Bronchial epithelial cell (primary cell): Measurements from ENCODE around the gene SPPL3. TPM values are rescaled to one million over a fixed set of nuclear protein-coding genes. Genes with fewer than 3 reads are reported as not detected.

Experiments
- DNase-seq: peaks from one replicate; pipeline ENCODE4 v3.0.0-alpha.2; 2010; ENCODE audit warnings: low read depth
- FAIRE-seq: peaks from 2 replicates; lab custom pipeline; 2011; peaks lifted over from hg19 to GRCh38; lab: Jason Lieb, UNC
- H3K27me3 ChIP-seq: 2 replicates; pipeline ENCODE4 v1.5.1; 2011; ENCODE audit warnings: low read length; ENCODE audit not compliant: control insufficient read depth, insufficient read depth
- H3K36me3 ChIP-seq: 2 replicates; pipeline ENCODE4 v1.5.1; 2011; ENCODE audit warnings: low read length; ENCODE audit not compliant: control insufficient read depth, insufficient read depth
- H3K4me3 ChIP-seq: 2 replicates; pipeline ENCODE4 v1.5.1; 2011; ENCODE audit warnings: mild to moderate bottlenecking, low read depth, low read length, control low read depth
- total RNA-seq: library from RNA; depleted of rRNA; stranded (reverse); fragments of >200 nt; gene quantifications from 2 replicates; pipeline ENCODE4 v1.2.1, GENCODE V29; 2014
- TF ChIP-seq, protein P1 (sequence below): IDR thresholded peaks from 2 replicates; pipeline ENCODE4 v1.5.1; 2011; ENCODE audit warnings: mild to moderate bottlenecking, moderate library complexity, low read length, control low read depth, inconsistent platforms; ENCODE audit not compliant: insufficient read depth, severe bottlenecking

Gene SPPL3
- total RNA-seq, 1 donor from 2014 or later = 4.2 TPM

DNA sequence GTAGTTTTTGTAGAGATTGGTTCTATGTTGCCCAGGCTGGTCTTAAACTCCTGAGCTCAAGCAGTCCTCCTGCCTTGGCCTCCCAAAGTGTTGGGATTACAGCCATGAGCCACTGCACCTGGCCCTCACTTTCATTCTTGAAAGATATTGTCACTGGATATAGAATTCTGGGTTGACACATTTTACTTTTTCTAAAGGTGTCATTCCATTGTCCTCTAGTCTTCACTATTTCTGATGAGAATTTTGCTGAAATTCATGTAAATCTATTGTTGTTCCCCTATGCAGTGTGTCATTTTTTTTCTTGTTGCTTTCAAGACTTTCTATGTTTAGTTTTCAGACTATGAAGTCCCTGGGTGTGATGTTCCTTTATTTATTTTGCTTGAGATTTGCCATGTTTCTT is 149.4 kb downstream of the SPPL3 start:
- TF ChIP-seq, protein P1, sequence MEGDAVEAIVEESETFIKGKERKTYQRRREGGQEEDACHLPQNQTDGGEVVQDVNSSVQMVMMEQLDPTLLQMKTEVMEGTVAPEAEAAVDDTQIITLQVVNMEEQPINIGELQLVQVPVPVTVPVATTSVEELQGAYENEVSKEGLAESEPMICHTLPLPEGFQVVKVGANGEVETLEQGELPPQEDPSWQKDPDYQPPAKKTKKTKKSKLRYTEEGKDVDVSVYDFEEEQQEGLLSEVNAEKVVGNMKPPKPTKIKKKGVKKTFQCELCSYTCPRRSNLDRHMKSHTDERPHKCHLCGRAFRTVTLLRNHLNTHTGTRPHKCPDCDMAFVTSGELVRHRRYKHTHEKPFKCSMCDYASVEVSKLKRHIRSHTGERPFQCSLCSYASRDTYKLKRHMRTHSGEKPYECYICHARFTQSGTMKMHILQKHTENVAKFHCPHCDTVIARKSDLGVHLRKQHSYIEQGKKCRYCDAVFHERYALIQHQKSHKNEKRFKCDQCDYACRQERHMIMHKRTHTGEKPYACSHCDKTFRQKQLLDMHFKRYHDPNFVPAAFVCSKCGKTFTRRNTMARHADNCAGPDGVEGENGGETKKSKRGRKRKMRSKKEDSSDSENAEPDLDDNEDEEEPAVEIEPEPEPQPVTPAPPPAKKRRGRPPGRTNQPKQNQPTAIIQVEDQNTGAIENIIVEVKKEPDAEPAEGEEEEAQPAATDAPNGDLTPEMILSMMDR = no peak
- no peaks in the 10 kb centered on the region for H3K36me3 ChIP-seq
- no peak overlapping the region for H3K4me3 ChIP-seq
- H3K27me3 ChIP-seq = no peaks in the 10 kb centered on the region
- DNase-seq (no peak), FAIRE-seq (no peak)

DNA sequence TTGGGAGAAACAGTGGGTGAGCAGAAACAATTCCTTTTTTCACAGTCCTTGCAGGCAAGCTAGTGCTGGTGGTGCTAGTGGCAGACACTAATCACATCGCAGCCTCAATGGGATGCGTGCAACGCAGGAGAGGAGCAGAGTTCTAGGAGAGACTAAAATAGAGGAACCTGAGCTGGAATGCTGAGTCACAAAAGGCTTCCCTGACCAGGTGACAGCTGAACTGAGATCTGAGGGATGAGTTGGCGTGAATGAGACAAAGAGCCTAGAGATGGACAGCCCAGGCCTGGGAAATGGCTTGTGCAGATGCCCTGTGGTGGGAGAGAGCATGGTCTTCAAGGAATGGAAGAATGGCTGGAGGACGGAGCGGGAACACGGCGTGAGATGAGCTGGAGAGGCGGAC is 152.8 kb downstream of the SPPL3 start:
- FAIRE-seq (peak; percentile 90), DNase-seq (no peak)
- H3K4me3 ChIP-seq = no peak overlapping the region
- no peaks in the 10 kb centered on the region for H3K36me3 ChIP-seq
- no peaks in the 10 kb centered on the region for H3K27me3 ChIP-seq
- TF ChIP-seq, protein P1 = no peak

DNA sequence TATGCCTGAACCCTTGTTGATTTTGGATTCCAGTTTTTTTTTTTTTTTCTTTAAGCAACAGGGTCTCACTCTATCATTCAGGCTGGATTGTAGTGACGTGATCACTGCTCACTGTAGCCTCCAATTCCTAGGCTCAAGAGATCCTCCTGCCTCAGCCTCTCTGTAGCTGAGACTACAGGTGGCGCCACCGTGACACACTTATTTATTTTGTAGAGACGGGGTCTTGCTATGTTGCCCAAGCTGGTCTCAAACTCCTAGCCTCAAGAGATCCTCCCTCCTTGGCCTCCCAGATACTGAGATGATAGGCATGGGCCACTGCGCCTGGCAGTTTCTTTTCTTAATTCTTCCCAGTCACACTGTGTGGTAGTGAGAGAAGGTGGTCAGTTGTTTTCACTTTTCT is 153.4 kb downstream of the SPPL3 start:
- Histone ChIP-seq H3K27me3 (no peaks in the 10 kb centered on the region), H3K36me3 (no peaks in the 10 kb centered on the region), H3K4me3 (no peak overlapping the region)
- FAIRE-seq (no peak), DNase-seq (no peak)
- TF ChIP-seq, protein P1 = no peak

DNA sequence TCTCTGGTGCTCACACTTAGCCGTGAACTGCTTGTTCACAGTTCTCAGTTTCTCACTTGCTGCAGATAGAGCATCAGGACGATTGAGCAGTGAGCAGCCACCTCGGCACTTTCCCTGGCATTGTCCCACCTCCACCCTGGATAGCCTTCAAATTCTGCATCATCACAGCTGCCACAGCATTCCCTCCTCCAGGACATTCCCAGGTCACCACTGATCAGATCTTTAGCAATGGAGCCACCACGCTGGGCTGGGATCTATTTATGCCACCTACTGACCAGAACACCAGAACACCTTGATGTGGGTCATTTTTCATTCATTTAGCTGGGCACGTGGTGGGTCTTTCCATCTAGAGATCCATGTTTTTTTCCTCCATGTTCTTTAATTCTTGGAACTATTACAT is 154.9 kb downstream of the SPPL3 start:
- DNase-seq = no peak
- Histone ChIP-seq H3K4me3 (no peak overlapping the region), H3K27me3 (no peaks in the 10 kb centered on the region), H3K36me3 (no peaks in the 10 kb centered on the region)
- TF ChIP-seq, protein P1 = no peak
- FAIRE-seq = no peak

DNA sequence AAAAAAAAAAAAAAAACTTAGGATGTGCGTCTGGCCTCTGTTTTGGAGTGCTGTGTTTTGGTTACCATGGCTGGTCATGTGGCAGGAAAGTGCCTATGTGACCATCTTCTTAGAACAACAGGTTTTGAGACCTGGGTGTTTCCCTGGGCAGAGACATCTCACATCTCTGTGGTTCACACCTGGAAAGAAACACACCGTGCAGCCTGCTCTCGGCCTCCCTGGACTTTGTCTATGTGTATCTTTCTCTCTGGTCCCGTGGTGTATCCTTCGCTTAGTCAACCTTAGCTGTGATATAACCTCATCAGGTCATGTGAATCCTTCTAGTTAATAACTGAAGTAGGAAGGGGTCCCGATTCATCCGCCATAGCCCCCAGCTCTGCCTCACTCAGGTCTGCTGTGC is 155.9 kb downstream of the SPPL3 start:
- FAIRE-seq = no peak

More for the DNA sequence above, 155.9 kb downstream of the SPPL3 start:
- H3K27me3 ChIP-seq = no peaks in the 10 kb centered on the region
- no peak for DNase-seq
- TF ChIP-seq, protein P1 = no peak
- no peak overlapping the region for H3K4me3 ChIP-seq
- H3K36me3 ChIP-seq = no peaks in the 10 kb centered on the region
